ENCODE measurements around the gene RBM10.

Gene RBM10

DNA sequence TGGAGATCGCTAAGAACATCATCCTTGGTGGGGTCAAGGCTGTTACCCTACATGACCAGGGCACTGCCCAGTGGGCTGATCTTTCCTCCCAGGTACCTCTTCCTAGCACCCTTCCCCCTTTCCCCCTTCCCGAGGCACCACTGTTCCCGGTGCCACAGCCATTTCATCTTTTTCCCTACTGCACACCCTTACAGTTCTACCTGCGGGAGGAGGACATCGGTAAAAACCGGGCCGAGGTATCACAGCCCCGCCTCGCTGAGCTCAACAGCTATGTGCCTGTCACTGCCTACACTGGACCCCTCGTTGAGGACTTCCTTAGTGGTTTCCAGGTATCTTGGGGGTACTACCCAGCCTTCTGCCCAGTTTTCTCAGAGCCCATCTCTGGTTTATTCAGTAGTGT is 54.3 kb downstream of the RBM10 start:
- Histone ChIP-seq H3K79me2 (ENCODE audit: low read length) (peaks cover 62% of the 10 kb centered on the region), H3K4me2 (ENCODE audit: low read depth, low read length) (no peak overlapping the region), H3K27ac (ENCODE audit: low read length) (no peak overlapping the region), H3K4me1 (ENCODE audit: low read length) (peaks cover 14% of the 10 kb centered on the region; the same call in 1 of the 2 replicates), H3K27me3 (replicated peaks; ENCODE audit: insufficient read depth, low read length) (no peaks in the 10 kb centered on the region), H3K9ac (ENCODE audit: low read length) (no peak overlapping the region), H3K9me2 (replicated peaks; ENCODE audit: insufficient read depth, low read length) (no peaks in the 10 kb centered on the region), H2AFZ (ENCODE audit: low read length) (no peak overlapping the region), H3K9me3 (replicated peaks; ENCODE audit: insufficient read depth, low read length) (no peaks in the 10 kb centered on the region), H3K36me3 (replicated peaks; ENCODE audit: insufficient read depth, low read length) (0 out of 2 replicates have a peak, but pooled peaks cover 3% of the 10 kb centered on the region), H4K20me1 (ENCODE audit: insufficient read depth, low read length) (no peaks in the 10 kb centered on the region), H3K4me3 (ENCODE audit: low read length) (no peak overlapping the region), H3F3A (ENCODE audit: insufficient read depth, low read length) (no peaks in the 10 kb centered on the region)
- TF ChIP-seq EZH2phosphoT487 (IDR thresholded peaks at IDR 0.05; ENCODE audit: low read length), result no peak
- no peak for DNase-seq

DNA sequence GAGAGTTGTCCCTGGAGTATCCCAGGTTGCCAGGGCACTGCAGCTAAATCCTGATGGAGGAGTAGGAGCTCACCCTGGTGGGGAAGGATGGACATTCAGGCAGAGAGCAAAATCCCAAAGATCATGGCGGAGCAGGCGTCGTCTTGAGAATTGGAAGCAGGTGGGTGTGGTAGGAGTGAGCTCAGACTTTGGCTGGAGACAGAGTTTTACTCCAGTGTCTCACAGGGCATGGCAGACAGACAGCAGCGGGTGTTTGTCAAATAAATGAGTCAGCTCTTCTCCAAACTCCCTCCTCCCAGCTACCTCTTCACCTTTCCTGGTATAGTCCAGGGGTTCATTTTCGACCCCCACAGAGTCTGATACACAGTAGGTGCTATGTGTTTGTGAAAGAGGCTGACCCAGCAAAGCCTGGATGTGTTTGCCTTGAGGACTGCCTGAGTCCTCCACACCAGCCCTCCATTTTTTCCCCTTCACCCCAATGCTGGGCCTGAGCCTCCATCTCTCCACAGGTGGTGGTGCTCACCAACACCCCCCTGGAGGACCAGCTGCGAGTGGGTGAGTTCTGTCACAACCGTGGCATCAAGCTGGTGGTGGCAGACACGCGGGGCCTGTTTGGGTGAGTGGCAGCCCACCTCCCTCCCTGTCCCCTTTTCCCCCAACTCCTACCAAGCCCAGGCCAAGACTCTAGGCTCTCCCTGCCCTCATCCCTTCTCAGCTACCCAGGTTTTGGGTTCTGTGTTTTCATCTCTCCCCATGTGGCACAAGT is 55.5 kb downstream of the RBM10 start:
- no peaks in the 10 kb centered on the region for H4K20me1 ChIP-seq (ENCODE audit: insufficient read depth, low read length)
- peaks cover 6% of the 10 kb centered on the region; the same call in 1 of the 2 replicates for H3K4me1 ChIP-seq (ENCODE audit: low read length)
- H3F3A ChIP-seq (ENCODE audit: insufficient read depth, low read length), result no peaks in the 10 kb centered on the region

DNA sequence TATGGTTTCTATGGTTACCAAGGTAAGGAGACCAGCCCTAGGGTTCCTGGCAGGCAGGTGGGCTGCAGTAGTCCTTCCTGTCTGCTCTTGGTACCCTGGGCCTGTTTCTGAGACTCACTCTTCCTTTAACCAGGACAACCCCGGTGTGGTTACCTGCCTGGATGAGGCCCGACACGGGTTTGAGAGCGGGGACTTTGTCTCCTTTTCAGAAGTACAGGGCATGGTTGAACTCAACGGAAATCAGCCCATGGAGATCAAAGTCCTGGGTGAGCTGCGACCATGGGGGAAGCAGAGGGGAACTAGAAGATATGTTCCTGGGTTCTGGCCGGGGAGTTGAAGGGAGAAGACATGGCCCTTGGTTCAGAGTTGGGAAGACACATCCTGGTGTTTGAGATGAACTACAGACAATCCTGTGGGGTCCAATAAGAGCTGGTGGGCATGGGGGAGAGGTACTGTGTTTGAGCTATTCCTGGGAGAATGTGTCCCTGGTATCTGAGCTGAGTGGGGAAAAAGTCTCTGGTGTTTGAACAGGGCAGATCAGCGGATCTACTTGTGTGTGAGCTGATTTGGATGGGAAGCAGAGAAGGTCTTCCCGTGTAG is 56.4 kb downstream of the RBM10 start:
- H4K20me1 ChIP-seq (ENCODE audit: insufficient read depth, low read length), result no peaks in the 10 kb centered on the region
- no peaks in the 10 kb centered on the region for H3F3A ChIP-seq (ENCODE audit: insufficient read depth, low read length)
- no peak overlapping the region for H3K4me2 ChIP-seq (ENCODE audit: low read depth, low read length)
- no peak overlapping the region for H3K4me3 ChIP-seq (ENCODE audit: low read length)
- H3K27ac ChIP-seq (ENCODE audit: low read length), result no peak overlapping the region
- no peaks in the 10 kb centered on the region; the same call in 1 of the 2 replicates for H3K4me1 ChIP-seq (ENCODE audit: low read length)
- no peak for DNase-seq
- H2AFZ ChIP-seq (ENCODE audit: low read length), result no peak overlapping the region
- H3K27me3 ChIP-seq (replicated peaks; ENCODE audit: insufficient read depth, low read length), result no peaks in the 10 kb centered on the region
- H3K9me3 ChIP-seq (replicated peaks; ENCODE audit: insufficient read depth, low read length), result no peaks in the 10 kb centered on the region
- peaks cover 3% of the 10 kb centered on the region; the same call in 1 of the 2 replicates for H3K36me3 ChIP-seq (replicated peaks; ENCODE audit: insufficient read depth, low read length)
- no peak overlapping the region for H3K9ac ChIP-seq (ENCODE audit: low read length)
- no peaks in the 10 kb centered on the region for H3K9me2 ChIP-seq (replicated peaks; ENCODE audit: insufficient read depth, low read length)
- TF ChIP-seq EZH2 (optimal IDR thresholded peaks at IDR 0.05; ENCODE audit: low read depth, low read length) (no peak), EZH2phosphoT487 (IDR thresholded peaks at IDR 0.05; ENCODE audit: low read length) (no peak)
- TF ChIP-seq, protein P1, sequence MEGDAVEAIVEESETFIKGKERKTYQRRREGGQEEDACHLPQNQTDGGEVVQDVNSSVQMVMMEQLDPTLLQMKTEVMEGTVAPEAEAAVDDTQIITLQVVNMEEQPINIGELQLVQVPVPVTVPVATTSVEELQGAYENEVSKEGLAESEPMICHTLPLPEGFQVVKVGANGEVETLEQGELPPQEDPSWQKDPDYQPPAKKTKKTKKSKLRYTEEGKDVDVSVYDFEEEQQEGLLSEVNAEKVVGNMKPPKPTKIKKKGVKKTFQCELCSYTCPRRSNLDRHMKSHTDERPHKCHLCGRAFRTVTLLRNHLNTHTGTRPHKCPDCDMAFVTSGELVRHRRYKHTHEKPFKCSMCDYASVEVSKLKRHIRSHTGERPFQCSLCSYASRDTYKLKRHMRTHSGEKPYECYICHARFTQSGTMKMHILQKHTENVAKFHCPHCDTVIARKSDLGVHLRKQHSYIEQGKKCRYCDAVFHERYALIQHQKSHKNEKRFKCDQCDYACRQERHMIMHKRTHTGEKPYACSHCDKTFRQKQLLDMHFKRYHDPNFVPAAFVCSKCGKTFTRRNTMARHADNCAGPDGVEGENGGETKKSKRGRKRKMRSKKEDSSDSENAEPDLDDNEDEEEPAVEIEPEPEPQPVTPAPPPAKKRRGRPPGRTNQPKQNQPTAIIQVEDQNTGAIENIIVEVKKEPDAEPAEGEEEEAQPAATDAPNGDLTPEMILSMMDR (IDR thresholded peaks at IDR 0.05; ENCODE audit: low read length), result no peak
- H3K79me2 ChIP-seq (ENCODE audit: low read length), result peaks cover 41% of the 10 kb centered on the region

More for the DNA sequence above, 55.5 kb downstream of the RBM10 start:
- Histone ChIP-seq H3K9me2 (replicated peaks; ENCODE audit: insufficient read depth, low read length) (no peaks in the 10 kb centered on the region), H3K36me3 (replicated peaks; ENCODE audit: insufficient read depth, low read length) (peaks cover 3% of the 10 kb centered on the region; the same call in 1 of the 2 replicates), H3K4me3 (ENCODE audit: low read length) (no peak overlapping the region), H3K27ac (ENCODE audit: low read length) (no peak overlapping the region), H3K9ac (ENCODE audit: low read length) (no peak overlapping the region), H3K27me3 (replicated peaks; ENCODE audit: insufficient read depth, low read length) (no peaks in the 10 kb centered on the region), H3K79me2 (ENCODE audit: low read length) (peaks cover 49% of the 10 kb centered on the region), H3K4me2 (ENCODE audit: low read depth, low read length) (no peak overlapping the region), H3K9me3 (replicated peaks; ENCODE audit: insufficient read depth, low read length) (no peaks in the 10 kb centered on the region), H2AFZ (ENCODE audit: low read length) (no peak overlapping the region)
- TF ChIP-seq, protein P1 (IDR thresholded peaks at IDR 0.05; ENCODE audit: low read length), result no peak
- TF ChIP-seq EZH2phosphoT487 (IDR thresholded peaks at IDR 0.05; ENCODE audit: low read length) (no peak), EZH2 (optimal IDR thresholded peaks at IDR 0.05; ENCODE audit: low read depth, low read length) (no peak)
- no peak for DNase-seq

All from MM.1S (cell line).